SIG-M5 treated with dmso at 0.1 percent for 504 hours (cell line): ENCODE results near the gene SMIM38.

Experiments
- DNase-seq: peaks from one replicate; lab custom pipeline; 2025; ENCODE audit not compliant: unreplicated experiment; lab: John Stamatoyannopoulos, UW

SMIM38 gene

DNA sequence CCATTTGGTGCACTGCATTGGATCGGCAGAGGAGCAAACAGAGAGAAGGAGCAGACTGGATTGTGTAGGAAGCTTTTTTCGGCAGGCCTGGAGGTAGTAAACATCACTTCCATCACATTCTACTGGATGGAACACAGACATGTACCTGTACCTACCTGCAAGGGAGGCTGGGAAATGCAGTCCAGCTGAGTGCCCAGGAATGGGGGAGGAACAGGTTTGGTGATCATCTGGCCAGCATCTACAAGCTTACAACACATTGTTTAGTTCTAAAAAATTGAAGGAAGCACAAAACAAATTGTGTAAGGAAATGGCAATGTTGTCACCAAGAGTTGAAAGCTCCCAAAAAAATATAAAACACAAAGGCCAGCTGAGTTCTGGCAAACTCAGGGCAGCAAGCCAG is 19.1 kb downstream of the SMIM38 start:
- no peak for DNase-seq

GRCh38 chr11:69178819-69179482 is 23.2 kb downstream of the SMIM38 start:
- DNase-seq: no peak

DNA sequence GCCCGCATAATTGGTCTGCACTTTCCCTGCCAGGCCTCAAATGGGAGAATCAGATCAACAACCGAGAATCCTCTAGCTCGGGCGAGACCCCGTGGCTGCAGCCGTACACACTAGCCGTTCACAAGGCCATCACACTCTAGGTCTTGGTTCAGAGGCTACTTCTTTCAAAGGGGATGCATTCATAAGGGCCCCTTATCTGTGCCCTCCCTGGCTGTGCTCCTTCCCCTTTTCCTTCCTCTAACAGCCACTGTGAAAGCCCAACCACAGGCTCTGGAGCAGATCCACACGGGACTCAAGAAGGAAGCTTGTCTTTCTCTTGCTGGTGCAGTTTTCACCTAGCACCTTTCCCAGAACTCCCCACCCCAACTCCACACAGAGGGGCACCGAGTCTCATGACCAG is 24.5 kb downstream of the SMIM38 start:
- DNase-seq: no peak

GRCh38 chr11:69180726-69181125 is 25.0 kb downstream of the SMIM38 start:
- no peak for DNase-seq

DNA sequence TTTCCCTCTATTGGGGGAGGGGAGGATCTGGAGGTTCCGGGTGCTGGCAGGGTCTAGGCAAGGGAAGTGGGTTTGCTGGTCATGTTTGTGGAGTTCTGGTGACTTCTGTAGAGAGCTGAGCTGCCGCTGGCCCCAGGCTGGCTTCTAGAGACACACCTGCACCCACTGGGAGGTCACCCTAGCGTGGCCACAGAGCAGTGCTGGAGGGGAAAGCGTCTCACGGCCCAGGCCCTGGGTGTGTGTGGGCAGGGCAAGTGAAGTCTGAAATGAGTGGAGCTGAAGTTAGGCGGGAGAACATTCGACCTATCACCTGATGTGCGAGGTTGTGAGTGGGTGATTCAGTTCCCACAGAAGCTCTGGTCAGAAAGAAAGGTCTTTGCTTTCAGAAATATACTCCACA is 27.9 kb downstream of the SMIM38 start:
- no peak for DNase-seq

- DNase-seq: no peak
These were observed 30.9 kb downstream of the SMIM38 start for GRCh38 chr11:69186316-69187260.

GRCh38 chr11:69187540-69188065 is 31.9 kb downstream of the SMIM38 start:
- no peak for DNase-seq

DNA sequence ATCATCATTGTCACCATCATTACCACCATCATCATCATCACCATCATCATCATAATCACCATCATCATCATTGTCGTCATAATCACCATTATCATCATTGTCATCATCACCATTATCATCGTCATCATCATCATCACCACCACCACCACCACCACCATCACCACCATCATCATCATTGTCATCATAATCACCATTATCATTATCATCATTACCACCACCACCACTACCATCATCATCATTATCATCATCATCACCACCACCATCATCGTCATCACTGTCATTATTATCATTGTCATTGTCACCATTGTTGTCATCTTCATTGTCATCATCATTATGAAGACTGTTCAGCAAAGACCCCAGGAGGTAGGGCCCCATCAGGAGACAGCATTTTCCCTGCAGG is 33.3 kb downstream of the SMIM38 start:
- no peak for DNase-seq

DNA sequence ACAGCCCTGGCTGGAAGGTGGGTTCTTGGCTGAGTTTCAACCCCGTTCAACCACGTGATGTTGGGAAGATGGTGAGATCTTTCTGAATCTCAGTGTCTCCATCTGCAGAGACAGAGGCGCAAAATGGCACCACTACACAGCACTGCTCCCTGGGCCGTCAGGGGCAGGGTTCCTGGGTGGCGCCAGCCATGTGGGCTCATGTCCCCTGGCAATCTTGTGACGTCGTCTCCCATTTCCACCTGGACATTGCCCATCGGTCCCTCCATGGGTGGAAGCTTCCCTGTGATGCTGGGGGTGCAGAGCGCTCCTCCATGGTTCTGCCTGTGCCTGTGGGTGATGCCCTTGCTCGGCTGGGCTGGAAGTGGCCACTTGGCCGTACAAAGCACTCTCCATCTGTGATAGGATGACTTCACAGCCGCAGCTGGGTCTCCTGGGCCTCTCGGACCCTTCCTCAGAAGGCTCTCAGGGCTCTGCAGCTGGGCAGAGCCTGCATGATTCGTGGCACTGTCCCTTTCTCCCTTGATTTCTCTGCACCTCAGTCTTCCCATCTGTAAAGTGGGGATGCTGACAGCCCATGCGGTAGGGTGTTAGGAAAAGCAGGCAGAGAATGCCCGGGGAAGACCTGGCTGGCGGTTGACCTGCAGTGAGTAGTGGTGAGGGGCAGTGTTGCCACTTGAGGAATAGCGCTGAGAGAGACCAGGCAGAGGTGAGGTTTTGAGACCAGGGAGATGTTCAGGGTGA is 35.2 kb downstream of the SMIM38 start:
- no peak for DNase-seq

DNA sequence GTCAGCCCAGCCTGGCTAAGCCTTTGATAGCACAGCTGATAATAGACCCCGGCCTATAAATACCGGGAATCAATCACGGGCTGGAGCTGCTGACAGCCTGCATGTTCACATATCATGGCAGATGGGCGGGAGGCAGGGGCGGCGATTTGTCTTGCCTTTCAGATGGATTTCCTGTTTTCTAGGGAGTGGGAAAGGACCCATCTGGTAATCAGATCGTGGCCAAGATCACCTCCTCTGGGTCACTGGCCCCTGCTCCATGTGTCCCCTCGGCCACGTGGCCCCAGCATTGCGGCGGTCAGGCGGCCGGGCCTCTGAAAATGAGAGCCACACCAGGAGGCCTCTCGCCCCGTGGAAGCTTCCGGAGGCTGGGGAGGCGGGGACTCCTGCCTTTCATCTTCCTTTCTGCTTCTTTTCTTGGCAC is 36.6 kb downstream of the SMIM38 start:
- DNase-seq: no peak

DNA sequence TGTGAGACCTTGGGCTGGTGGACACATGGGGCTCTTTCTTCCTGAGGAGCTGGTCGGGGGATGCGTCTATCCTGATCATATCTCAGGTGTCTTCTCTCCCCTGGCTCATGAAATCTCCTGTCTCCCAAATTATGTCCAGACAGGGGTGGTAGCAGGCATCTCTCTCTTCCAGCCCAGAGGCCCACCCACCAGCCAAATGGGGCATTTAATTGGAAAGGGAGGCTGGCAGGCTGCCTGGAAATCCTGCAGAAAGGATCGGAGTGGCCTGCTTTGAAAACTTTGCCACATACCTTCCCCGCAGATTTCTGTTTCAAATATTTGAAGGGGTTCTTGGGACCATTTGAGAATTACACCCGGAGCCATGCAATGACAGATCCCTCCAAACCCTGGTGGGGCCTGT is 37.4 kb downstream of the SMIM38 start:
- DNase-seq: no peak

- no peak for DNase-seq
These were observed 37.9 kb downstream of the SMIM38 start for GRCh38 chr11:69193629-69194028.

DNA sequence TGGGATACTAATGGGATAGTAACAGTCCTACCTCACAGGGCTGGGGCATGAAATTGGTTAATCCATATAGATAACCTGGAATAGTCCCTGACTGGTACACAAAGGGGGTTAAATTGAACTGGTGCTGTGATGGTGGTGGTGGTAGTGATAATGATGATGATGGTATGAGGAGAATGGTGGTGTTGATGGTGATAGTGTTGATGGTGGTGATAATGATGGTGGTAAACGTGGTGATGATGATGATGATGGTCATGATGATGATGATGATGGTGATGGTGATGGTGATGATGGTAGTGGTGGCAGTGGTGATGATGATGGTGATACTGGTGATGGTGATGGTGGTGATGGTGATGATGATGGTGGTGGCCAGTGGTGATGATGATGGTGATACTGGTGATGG is 38.7 kb downstream of the SMIM38 start:
- DNase-seq: no peak

GRCh38 chr11:69194956-69195355 is 39.2 kb downstream of the SMIM38 start:
- no peak for DNase-seq

GRCh38 chr11:69195824-69196782 is 40.4 kb downstream of the SMIM38 start:
- no peak for DNase-seq

GRCh38 chr11:69196783-69197169 is 41.0 kb downstream of the SMIM38 start:
- DNase-seq: no peak

DNA sequence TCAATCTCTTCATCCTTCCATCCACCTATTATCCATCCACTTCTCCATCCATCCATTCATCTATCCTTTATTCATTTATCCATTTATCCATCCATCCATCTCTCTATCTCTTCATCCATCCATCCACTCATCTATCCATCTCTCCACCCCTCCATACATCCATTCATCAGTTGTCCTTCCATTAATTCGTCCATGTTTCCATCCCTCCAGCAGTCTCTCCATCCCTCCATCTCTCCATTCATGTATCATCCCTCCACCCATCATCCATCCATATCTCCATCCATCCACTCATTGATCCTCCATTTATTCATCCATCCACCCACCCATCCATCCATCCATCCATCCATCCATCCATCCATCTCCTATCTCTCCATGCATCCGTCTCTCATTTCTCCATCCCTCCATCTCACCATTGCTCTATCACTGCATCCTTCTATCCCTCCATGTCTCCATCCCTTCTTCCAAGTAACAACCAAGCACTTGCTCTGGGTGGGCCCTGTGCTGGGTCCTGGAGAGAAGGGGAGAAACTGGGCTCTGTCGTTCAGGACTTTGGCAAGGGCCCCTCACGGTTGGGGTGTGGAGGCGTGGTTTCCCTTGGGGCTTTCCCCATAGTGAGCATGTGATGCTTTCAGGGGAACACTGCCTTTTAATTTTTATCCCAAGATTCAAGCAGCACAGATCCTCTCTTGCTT is 43.3 kb downstream of the SMIM38 start:
- DNase-seq: no peak

GRCh38 chr11:69199583-69200315 is 44.0 kb downstream of the SMIM38 start:
- no peak for DNase-seq
